HepG2 (cell line): Measurements from ENCODE around the gene PCBP2. TPM values are rescaled to one million over a fixed set of nuclear protein-coding genes. Genes with fewer than 3 reads are reported as not detected.
A peak's percentile ranks its signal among the peaks of the same experiment; 100 is the strongest.

Experiments
- CTCF ChIP-seq: sonication (generic); formaldehyde crosslinking; IDR thresholded peaks from 2 replicates; pipeline ENCODE4 v1.5.0; 2020; ENCODE audit warnings: mild to moderate bottlenecking, missing genetic modification reagents, moderate library complexity
- FLYWCH1 ChIP-seq: sonication (generic); formaldehyde crosslinking; IDR thresholded peaks from 2 replicates; pipeline ENCODE4 v1.8.1; 2023; ENCODE audit warnings: mild to moderate bottlenecking, missing genetic modification reagents
- GLMP ChIP-seq: sonication (generic); formaldehyde crosslinking; IDR thresholded peaks from 2 replicates; pipeline ENCODE4 v1.9.0; 2021; ENCODE audit warnings: missing genetic modification reagents, mild to moderate bottlenecking, borderline replicate concordance
- ISX ChIP-seq: sonication (generic); formaldehyde crosslinking; conservative IDR thresholded peaks from 2 replicates; pipeline ENCODE4 v1.5.0; 2020; ENCODE audit warnings: missing genetic modification reagents
- MBNL3 ChIP-seq: fragments of 250-450 bp; sonication (Bioruptor Pico); conservative IDR thresholded peaks from 2 replicates; pipeline ENCODE4 v1.8.0; 2022; ENCODE audit warnings: mild to moderate bottlenecking, inconsistent platforms
- MYC ChIP-seq: sonication (generic); formaldehyde crosslinking; IDR thresholded peaks from 2 replicates; pipeline ENCODE4 v1.9.0; 2021; ENCODE audit warnings: missing genetic modification reagents, borderline replicate concordance
- ZBTB10 ChIP-seq: sonication (generic); formaldehyde crosslinking; IDR thresholded peaks from 2 replicates; pipeline ENCODE4 v1.4.0; 2020; ENCODE audit warnings: missing genetic modification reagents, borderline replicate concordance
- ZFX ChIP-seq: sonication (generic); formaldehyde crosslinking; IDR thresholded peaks from 2 replicates; pipeline ENCODE4 v1.4.0; 2020; ENCODE audit warnings: mild to moderate bottlenecking, low read depth, missing genetic modification reagents, moderate library complexity
- ZKSCAN5 ChIP-seq: sonication (generic); formaldehyde crosslinking; IDR thresholded peaks from 2 replicates; pipeline ENCODE4 v1.5.1; 2020; ENCODE audit warnings: mild to moderate bottlenecking, missing genetic modification reagents
- ZNF780A ChIP-seq: sonication (generic); formaldehyde crosslinking; IDR thresholded peaks from 2 replicates; pipeline ENCODE4 v1.8.0; 2022; ENCODE audit warnings: mild to moderate bottlenecking, missing genetic modification reagents, moderate library complexity
- polyA plus RNA-seq, 8 experiments: library from polyadenylated mRNA; depleted of rRNA in 3 of 8; stranded (reverse) in 7 of 8; unstranded in 1 of 8; fragments of >200 nt; fragmentation: Illumina TruSeq in 4 of 8; extraction: Trizol in 4 of 8; gene quantifications; 2 replicates each; pipeline versions ENCODE4 v1.2.1 to v1.2.3, GENCODE V29; 2011 to 2016; ENCODE audit warnings: low read depth in 4 of 8, missing spikeins in 1 of 8, mixed read lengths in 1 of 8; ENCODE audit not compliant: insufficient read depth in 1 of 8
- total RNA-seq, 5 experiments: library from RNA; depleted of rRNA; stranded (reverse); fragments of >200 nt; fragmentation: Illumina TruSeq; extraction: Trizol; gene quantifications; 2 replicates each; pipeline ENCODE4 v1.2.3, GENCODE V29; 2016; ENCODE audit warnings: low read depth in 1 of 5
- TF ChIP-seq, protein P1 (sequence below): sonication (generic); formaldehyde crosslinking; IDR thresholded peaks from 2 replicates; pipeline ENCODE4 v1.5.0; 2020; ENCODE audit warnings: mild to moderate bottlenecking, missing genetic modification reagents, borderline replicate concordance
- TF ChIP-seq, protein P2 (sequence below): sonication (generic); formaldehyde crosslinking; IDR thresholded peaks from 2 replicates; pipeline ENCODE4 v1.4.0; 2020; ENCODE audit warnings: missing genetic modification reagents, borderline replicate concordance

Gene PCBP2
- total and polyA plus RNA-seq, 2 of the 13 experiments (the other 11 are each of a cell fraction or from before 2014, with no cell fraction given): 154 to 345 TPM

DNA sequence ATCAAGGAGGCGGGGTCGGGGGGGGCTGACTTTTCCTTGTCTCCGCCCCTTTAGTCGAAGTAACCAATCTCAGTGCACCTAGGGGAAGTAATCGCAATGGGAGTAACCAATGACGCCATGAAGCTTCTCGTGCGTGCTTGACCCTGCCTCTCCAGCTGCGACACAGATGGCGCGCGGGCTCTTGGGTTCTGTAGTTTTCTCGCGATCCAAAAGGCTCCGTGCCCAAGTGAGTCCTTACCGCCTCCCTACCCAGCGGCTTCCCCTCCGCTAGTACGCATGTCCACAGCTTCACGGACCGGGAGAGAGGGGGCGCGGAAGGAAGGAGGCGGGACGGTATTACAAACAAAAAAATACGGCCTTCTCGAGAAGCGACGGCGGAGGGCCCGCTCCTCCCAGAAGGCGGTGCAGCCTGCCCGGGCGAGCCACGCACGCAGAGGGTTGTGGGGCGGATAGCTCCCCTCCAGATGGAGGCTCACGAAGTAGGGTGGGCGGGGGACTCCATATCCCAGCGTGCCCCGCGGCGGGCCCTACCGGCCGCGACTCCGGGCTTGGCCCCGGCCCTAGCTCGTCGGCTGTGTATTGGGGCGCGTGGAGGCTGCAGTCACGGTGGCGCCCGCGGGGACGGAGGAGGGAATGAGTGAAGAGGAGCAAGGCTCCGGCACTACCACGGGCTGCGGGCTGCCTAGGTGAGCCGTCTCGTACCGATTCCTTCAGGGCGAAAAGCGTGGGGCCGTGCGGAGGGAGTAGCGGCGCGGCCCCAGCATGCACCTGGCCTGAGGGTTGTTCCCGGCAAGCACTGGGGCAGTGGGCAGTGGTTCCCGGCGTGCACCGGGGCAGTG is 49.1 kb downstream of the PCBP2 start, which contains the start of gene TARBP2 (continued):
- TF ChIP-seq MBNL3 (no peak), FLYWCH1 (CRISPR knock-in tag) (no peak), MYC (CRISPR knock-in tag) (peak; percentile 96), ISX (no peak), ZNF780A (peak; percentile 86; the same call in 1 of the 2 replicates), ZBTB10 (0 out of 2 replicates have a peak, but pooled peaks have one; percentile 46), GLMP (CRISPR knock-in tag) (no peak), CTCF (CRISPR knock-in tag) (peak; percentile 11; the same call in 1 of the 2 replicates), ZKSCAN5 (no peak), ZFX (peak; percentile 98)
- TF ChIP-seq, protein P1, sequence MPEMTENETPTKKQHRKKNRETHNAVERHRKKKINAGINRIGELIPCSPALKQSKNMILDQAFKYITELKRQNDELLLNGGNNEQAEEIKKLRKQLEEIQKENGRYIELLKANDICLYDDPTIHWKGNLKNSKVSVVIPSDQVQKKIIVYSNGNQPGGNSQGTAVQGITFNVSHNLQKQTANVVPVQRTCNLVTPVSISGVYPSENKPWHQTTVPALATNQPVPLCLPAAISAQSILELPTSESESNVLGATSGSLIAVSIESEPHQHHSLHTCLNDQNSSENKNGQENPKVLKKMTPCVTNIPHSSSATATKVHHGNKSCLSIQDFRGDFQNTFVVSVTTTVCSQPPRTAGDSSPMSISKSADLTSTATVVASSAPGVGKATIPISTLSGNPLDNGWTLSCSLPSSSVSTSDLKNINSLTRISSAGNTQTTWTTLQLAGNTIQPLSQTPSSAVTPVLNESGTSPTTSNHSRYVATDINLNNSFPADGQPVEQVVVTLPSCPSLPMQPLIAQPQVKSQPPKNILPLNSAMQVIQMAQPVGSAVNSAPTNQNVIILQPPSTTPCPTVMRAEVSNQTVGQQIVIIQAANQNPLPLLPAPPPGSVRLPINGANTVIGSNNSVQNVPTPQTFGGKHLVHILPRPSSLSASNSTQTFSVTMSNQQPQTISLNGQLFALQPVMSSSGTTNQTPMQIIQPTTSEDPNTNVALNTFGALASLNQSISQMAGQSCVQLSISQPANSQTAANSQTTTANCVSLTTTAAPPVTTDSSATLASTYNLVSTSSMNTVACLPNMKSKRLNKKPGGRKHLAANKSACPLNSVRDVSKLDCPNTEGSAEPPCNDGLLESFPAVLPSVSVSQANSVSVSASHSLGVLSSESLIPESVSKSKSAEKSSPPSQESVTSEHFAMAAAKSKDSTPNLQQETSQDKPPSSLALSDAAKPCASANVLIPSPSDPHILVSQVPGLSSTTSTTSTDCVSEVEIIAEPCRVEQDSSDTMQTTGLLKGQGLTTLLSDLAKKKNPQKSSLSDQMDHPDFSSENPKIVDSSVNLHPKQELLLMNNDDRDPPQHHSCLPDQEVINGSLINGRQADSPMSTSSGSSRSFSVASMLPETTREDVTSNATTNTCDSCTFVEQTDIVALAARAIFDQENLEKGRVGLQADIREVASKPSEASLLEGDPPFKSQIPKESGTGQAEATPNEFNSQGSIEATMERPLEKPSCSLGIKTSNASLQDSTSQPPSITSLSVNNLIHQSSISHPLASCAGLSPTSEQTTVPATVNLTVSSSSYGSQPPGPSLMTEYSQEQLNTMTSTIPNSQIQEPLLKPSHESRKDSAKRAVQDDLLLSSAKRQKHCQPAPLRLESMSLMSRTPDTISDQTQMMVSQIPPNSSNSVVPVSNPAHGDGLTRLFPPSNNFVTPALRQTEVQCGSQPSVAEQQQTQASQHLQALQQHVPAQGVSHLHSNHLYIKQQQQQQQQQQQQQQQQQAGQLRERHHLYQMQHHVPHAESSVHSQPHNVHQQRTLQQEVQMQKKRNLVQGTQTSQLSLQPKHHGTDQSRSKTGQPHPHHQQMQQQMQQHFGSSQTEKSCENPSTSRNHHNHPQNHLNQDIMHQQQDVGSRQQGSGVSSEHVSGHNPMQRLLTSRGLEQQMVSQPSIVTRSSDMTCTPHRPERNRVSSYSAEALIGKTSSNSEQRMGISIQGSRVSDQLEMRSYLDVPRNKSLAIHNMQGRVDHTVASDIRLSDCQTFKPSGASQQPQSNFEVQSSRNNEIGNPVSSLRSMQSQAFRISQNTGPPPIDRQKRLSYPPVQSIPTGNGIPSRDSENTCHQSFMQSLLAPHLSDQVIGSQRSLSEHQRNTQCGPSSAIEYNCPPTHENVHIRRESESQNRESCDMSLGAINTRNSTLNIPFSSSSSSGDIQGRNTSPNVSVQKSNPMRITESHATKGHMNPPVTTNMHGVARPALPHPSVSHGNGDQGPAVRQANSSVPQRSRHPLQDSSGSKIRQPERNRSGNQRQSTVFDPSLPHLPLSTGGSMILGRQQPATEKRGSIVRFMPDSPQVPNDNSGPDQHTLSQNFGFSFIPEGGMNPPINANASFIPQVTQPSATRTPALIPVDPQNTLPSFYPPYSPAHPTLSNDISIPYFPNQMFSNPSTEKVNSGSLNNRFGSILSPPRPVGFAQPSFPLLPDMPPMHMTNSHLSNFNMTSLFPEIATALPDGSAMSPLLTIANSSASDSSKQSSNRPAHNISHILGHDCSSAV (CRISPR knock-in tag): no peak
- TF ChIP-seq, protein P2, sequence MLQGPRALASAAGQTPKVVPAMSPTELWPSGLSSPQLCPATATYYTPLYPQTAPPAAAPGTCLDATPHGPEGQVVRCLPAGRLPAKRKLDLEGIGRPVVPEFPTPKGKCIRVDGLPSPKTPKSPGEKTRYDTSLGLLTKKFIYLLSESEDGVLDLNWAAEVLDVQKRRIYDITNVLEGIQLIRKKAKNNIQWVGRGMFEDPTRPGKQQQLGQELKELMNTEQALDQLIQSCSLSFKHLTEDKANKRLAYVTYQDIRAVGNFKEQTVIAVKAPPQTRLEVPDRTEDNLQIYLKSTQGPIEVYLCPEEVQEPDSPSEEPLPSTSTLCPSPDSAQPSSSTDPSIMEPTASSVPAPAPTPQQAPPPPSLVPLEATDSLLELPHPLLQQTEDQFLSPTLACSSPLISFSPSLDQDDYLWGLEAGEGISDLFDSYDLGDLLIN (CRISPR knock-in tag): peak; percentile 88; the same call in 1 of the 2 replicates
